Left lung (tissue), 10 donors: ENCODE results near the gene KLF8. TPM values are rescaled to one million over a fixed set of nuclear protein-coding genes. Genes with fewer than 3 reads are reported as not detected.

Experiments
- ATAC-seq: fragments of 200-7000 bp; cut with Tn5 transposase; one replicate; pipeline ENCODE4 v1.9.1; 2020; ENCODE audit warnings: moderate library complexity
- DNase-seq, 4 donors: peaks; one replicate each; pipeline ENCODE4 v3.0.0-alpha.2; 2013 to 2020
- H3K27ac ChIP-seq, 2 donors: fragments of 200-600 bp; sonication (generic) in 1 of 2; one replicate each; pipeline versions ENCODE4 v1.5.0 to v1.8.0; 2020 to 2021
- H3K27me3 ChIP-seq, 2 donors: fragments of 200-600 bp; sonication (generic) in 1 of 2; one replicate each; pipeline versions ENCODE4 v1.5.0 to v1.8.0; 2020 to 2021
- H3K36me3 ChIP-seq, 2 donors: fragments of 200-600 bp; sonication (generic) in 1 of 2; one replicate each; pipeline versions ENCODE4 v1.5.0 to v1.8.0; 2020 to 2021
- H3K4me1 ChIP-seq, 2 donors: fragments of 200-600 bp; one replicate each; pipeline ENCODE4 v1.8.0; 2021
- H3K4me3 ChIP-seq, 2 donors: fragments of 200-600 bp; sonication (generic) in 1 of 2; one replicate each; pipeline versions ENCODE4 v1.5.0 to v1.8.0; 2020 to 2021; ENCODE audit warnings: mild to moderate bottlenecking in 1 of 2
- H3K9me3 ChIP-seq, 2 donors: fragments of 200-600 bp; sonication (generic) in 1 of 2; one replicate each; pipeline versions ENCODE4 v1.5.0 to v1.8.0; 2020 to 2021
- CTCF ChIP-seq, 2 donors: fragments of 200-600 bp; sonication (generic) in 1 of 2; IDR thresholded peaks; one replicate each; pipeline versions ENCODE4 v1.5.0 to v1.8.0; 2021; ENCODE audit warnings: antibody characterized with exemption in 2 of 2
- intact Hi-C, 2 donors: fragments of 100-400 bp; cut with DNase I; formaldehyde crosslinking; loops; one replicate each; pipeline versions ENCODE4 v1.11.2 to v1.14.2; 2022
- polyA plus RNA-seq, 6 donors: library from polyadenylated mRNA; unstranded; fragments of 120-200 nt; gene quantifications; one replicate each; pipeline ENCODE4 v1.2.1, GENCODE V29; 2013; ENCODE audit not compliant: insufficient read length in 6 of 6
- total RNA-seq, 2 donors: library from RNA; stranded (reverse); fragmentation: NEBNext Ultra II Directional; extraction: Animal tissue kit (Norgen Biotek cat#: 25700); gene quantifications; one replicate each; pipeline ENCODE4 v1.2.1, GENCODE V29; 2021
- donor health status: DM: no; HTN: yes; CAD: no.
- donor health status: DM: no; HTN: no; CAD: no.

KLF8 gene
- total and polyA plus RNA-seq, 8 donors: 10.9 to 18.9 (median 16.7) TPM

GRCh38 chrX:56233100-56233499 lies 944 bp downstream of the KLF8 start:
- H3K9me3 ChIP-seq: no peaks in the 10 kb centered on the region
- H3K36me3 ChIP-seq: no peaks in the 10 kb centered on the region
- H3K4me1 ChIP-seq: no peaks in the 10 kb centered on the region
- peak overlapping the region; percentile 42 to 45 for H3K4me3 ChIP-seq
- DNase-seq (no peak), ATAC-seq (peak; percentile 65)
- H3K27ac ChIP-seq: peak overlapping the region; percentile 61 to 65
- no peak for TF ChIP-seq CTCF (IDR thresholded peaks at IDR 0.05)
- no peaks in the 10 kb centered on the region for H3K27me3 ChIP-seq
- intact Hi-C loops: no loop called here

- Histone ChIP-seq H3K36me3 (no peaks in the 10 kb centered on the region), H3K9me3 (no peaks in the 10 kb centered on the region), H3K4me3 (peak overlapping the region; percentile 42 to 45), H3K4me1 (no peaks in the 10 kb centered on the region), H3K27me3 (no peaks in the 10 kb centered on the region), H3K27ac (peak overlapping the region; percentile 61 to 65)
- ATAC-seq (peak; percentile 92), DNase-seq (peak in 3 of 4 donors; percentile 37 to 78 (median 74))
- intact Hi-C loops: no loop called here
- TF ChIP-seq CTCF (IDR thresholded peaks at IDR 0.05): no peak
Measured at GRCh38 chrX:56233682-56234081, 1.5 kb downstream of the KLF8 start.

GRCh38 chrX:56248492-56248891 lies 16.3 kb downstream of the KLF8 start:
- ATAC-seq: peak; percentile 92
- H3K4me1 ChIP-seq: no peaks in the 10 kb centered on the region
- no peaks in the 10 kb centered on the region for H3K36me3 ChIP-seq
- no peaks in the 10 kb centered on the region for H3K9me3 ChIP-seq
- no peak overlapping the region for H3K4me3 ChIP-seq
- peak; percentile 46 to 60 for TF ChIP-seq CTCF (IDR thresholded peaks at IDR 0.05)
- DNase-seq: peak in 1 of 4 donors; percentile 53
- no peak overlapping the region for H3K27ac ChIP-seq
- intact Hi-C loops: no loop called here
- no peaks in the 10 kb centered on the region for H3K27me3 ChIP-seq

- DNase-seq: no peak
- Histone ChIP-seq H3K4me1 (no peaks in the 10 kb centered on the region), H3K9me3 (no peaks in the 10 kb centered on the region), H3K4me3 (no peak overlapping the region), H3K36me3 (no peaks in the 10 kb centered on the region), H3K27ac (no peak overlapping the region), H3K27me3 (peaks cover 0 to 4% of the 10 kb centered on the region in 2 donors)
- no peak for ATAC-seq
- intact Hi-C loops: no loop called here
- no peak for TF ChIP-seq CTCF (IDR thresholded peaks at IDR 0.05)
Measured at GRCh38 chrX:56253832-56254703, 21.9 kb downstream of the KLF8 start.

- H3K36me3 ChIP-seq: no peaks in the 10 kb centered on the region
- intact Hi-C loops: no loop called here
- no peak overlapping the region for H3K4me3 ChIP-seq
- no peaks in the 10 kb centered on the region for H3K4me1 ChIP-seq
- H3K27me3 ChIP-seq: peaks cover 0 to 7% of the 10 kb centered on the region in 2 donors
- no peak overlapping the region for H3K27ac ChIP-seq
- ATAC-seq (no peak), DNase-seq (no peak)
- no peak for TF ChIP-seq CTCF (IDR thresholded peaks at IDR 0.05)
- H3K9me3 ChIP-seq: no peaks in the 10 kb centered on the region
Measured at GRCh38 chrX:56268888-56269287, 36.7 kb downstream of the KLF8 start.
